Neural crest cell (in vitro differentiated cells): ENCODE data around the gene TGM2. TPM values are rescaled to one million over a fixed set of nuclear protein-coding genes. Genes with fewer than 3 reads are reported as not detected.

ENCODE experiments used
- DNase-seq: peaks from one replicate; pipeline ENCODE4 v3.0.0; 2021; ENCODE audit warnings: low read depth, mixed read lengths, low spot score
- H3K27ac Mint-ChIP-seq: one replicate; pipeline ENCODE4 v1.8.0; 2021; ENCODE audit warnings: mild to moderate bottlenecking, mixed read lengths; ENCODE audit not compliant: unreplicated experiment
- H3K27me3 Mint-ChIP-seq: 2 replicates; pipeline ENCODE4 v1.8.0; 2021; ENCODE audit warnings: low read depth, mild to moderate bottlenecking, mixed read lengths
- H3K36me3 Mint-ChIP-seq: 2 replicates; pipeline ENCODE4 v1.8.0; 2021; ENCODE audit warnings: low read depth, mild to moderate bottlenecking, mixed read lengths
- H3K4me1 Mint-ChIP-seq: 2 replicates; pipeline ENCODE4 v1.8.0; 2021; ENCODE audit warnings: mixed read lengths
- H3K4me3 Mint-ChIP-seq: one replicate; pipeline ENCODE4 v1.8.0; 2021; ENCODE audit warnings: mild to moderate bottlenecking, mixed read lengths
- H3K9me3 Mint-ChIP-seq: 2 replicates; pipeline ENCODE4 v1.8.0; 2021; ENCODE audit warnings: mixed read lengths
- CTCF ChIP-seq: fragments of 200-600 bp; sonication (generic); conservative IDR thresholded peaks from 2 replicates; pipeline ENCODE4 v1.5.0; 2021; ENCODE audit warnings: antibody characterized with exemption, mild to moderate bottlenecking
- total RNA-seq: library from RNA; stranded (reverse); gene quantifications from 2 replicates; pipeline ENCODE4 v1.2.1, GENCODE V29; 2021

Gene TGM2
- total RNA-seq, 1 donor from 2014 or later: 1.4 TPM

- Mint-ChIP-seq H3K4me1 (no peaks in the 10 kb centered on the region), H3K9me3 (no peaks in the 10 kb centered on the region), H3K4me3 (no peak overlapping the region), H3K27me3 (peaks cover 7% of the 10 kb centered on the region), H3K36me3 (no peaks in the 10 kb centered on the region), H3K27ac (no peak overlapping the region)
- no peak for TF ChIP-seq CTCF
- DNase-seq: no peak
Measured at GRCh38 chr20:38211200-38212097, 46.4 kb upstream of the TGM2 start.

- Mint-ChIP-seq H3K27me3 (peaks cover 7% of the 10 kb centered on the region), H3K36me3 (no peaks in the 10 kb centered on the region), H3K27ac (no peak overlapping the region), H3K9me3 (no peaks in the 10 kb centered on the region), H3K4me1 (no peaks in the 10 kb centered on the region), H3K4me3 (no peak overlapping the region)
- DNase-seq: no peak
- TF ChIP-seq CTCF: no peak
Measured at GRCh38 chr20:38210741-38211140, 45.7 kb upstream of the TGM2 start.

GRCh38 chr20:38209736-38210405, 44.8 kb upstream of the TGM2 start:
- Mint-ChIP-seq H3K27ac (no peak overlapping the region), H3K36me3 (no peaks in the 10 kb centered on the region), H3K27me3 (peaks cover 13% of the 10 kb centered on the region), H3K4me1 (no peaks in the 10 kb centered on the region), H3K4me3 (no peak overlapping the region), H3K9me3 (no peaks in the 10 kb centered on the region)
- no peak for TF ChIP-seq CTCF
- no peak for DNase-seq

- TF ChIP-seq CTCF: no peak
- peaks cover 18% of the 10 kb centered on the region for H3K27me3 Mint-ChIP-seq
- no peaks in the 10 kb centered on the region for H3K9me3 Mint-ChIP-seq
- H3K4me3 Mint-ChIP-seq: no peak overlapping the region
- H3K27ac Mint-ChIP-seq: no peak overlapping the region
- no peaks in the 10 kb centered on the region for H3K36me3 Mint-ChIP-seq
- H3K4me1 Mint-ChIP-seq: no peaks in the 10 kb centered on the region
- no peak for DNase-seq
Measured at GRCh38 chr20:38209054-38209675, 44.1 kb upstream of the TGM2 start.

GRCh38 chr20:38208523-38208922, 43.5 kb upstream of the TGM2 start:
- Mint-ChIP-seq H3K27ac (no peak overlapping the region), H3K9me3 (no peaks in the 10 kb centered on the region), H3K36me3 (no peaks in the 10 kb centered on the region), H3K27me3 (peaks cover 23% of the 10 kb centered on the region), H3K4me3 (no peak overlapping the region), H3K4me1 (no peaks in the 10 kb centered on the region)
- TF ChIP-seq CTCF: no peak
- DNase-seq: no peak
